IPS-20b (cell line): ENCODE measurements around the gene IDH2.
"Not testable (repeated sequence)": the region's sequence is repeated elsewhere in the genome, so short reads cannot be mapped to it uniquely, and the experiment has no call there.

Experiments used
- H3K27ac ChIP-seq: one replicate; pipeline ENCODE4 v1.5.1; 2013; ENCODE audit warnings: low read length
- H3K27me3 ChIP-seq: 2 replicates; pipeline ENCODE4 v1.6.1; 2013; ENCODE audit warnings: mild to moderate bottlenecking, low read length, inconsistent platforms; ENCODE audit not compliant: insufficient read depth
- H3K36me3 ChIP-seq: 2 replicates; pipeline ENCODE4 v1.6.1; 2013; ENCODE audit warnings: low read depth, mild to moderate bottlenecking, inconsistent platforms, low read length, moderate library complexity; ENCODE audit not compliant: insufficient read depth
- H3K4me1 ChIP-seq: 2 replicates; pipeline ENCODE4 v1.6.1; 2013; ENCODE audit warnings: mild to moderate bottlenecking, control low read depth, inconsistent platforms, low read length, moderate library complexity; ENCODE audit not compliant: insufficient read depth
- H3K4me3 ChIP-seq: 2 replicates; pipeline ENCODE4 v1.5.1; 2013; ENCODE audit warnings: mild to moderate bottlenecking, low read length, inconsistent platforms
- H3K9ac ChIP-seq: 2 replicates; pipeline ENCODE4 v1.6.1; 2013; ENCODE audit warnings: low read depth, mild to moderate bottlenecking, inconsistent platforms, low read length, moderate library complexity
- H3K9me3 ChIP-seq: 2 replicates; pipeline ENCODE4 v1.6.1; 2013; ENCODE audit warnings: mild to moderate bottlenecking, low read depth, low read length, inconsistent platforms; ENCODE audit not compliant: insufficient read depth

Gene IDH2

DNA sequence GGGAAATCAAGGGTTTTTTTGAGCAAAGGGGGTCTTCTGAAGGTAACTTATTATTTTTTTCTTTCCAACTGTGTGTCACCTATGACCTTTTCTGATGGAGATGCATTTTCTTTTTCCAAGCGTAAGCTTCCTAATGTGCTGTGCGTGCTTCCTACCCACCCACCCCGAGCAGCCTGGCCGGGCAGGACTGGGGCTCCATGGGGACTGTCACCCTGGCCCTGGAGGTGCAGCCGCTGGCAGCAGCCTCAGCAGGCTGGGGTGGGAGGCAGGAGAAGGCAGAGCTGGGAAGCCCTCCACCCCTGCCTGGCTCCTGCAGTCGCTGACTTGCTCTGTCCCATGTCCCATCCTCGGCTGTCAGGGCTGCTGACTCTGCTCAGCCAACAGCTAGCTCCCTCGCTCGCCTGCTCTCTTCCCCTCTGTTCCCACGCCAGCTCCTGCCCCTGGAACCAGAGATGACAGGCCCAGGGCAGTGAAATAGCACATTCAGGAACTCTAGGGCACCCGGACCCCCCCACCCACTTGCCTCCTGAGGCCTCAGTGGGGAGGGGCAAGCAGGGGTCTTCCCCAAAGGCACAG, 21.4 kb downstream of the IDH2 start:
- H3K4me1 ChIP-seq: peaks cover 10% of the 10 kb centered on the region; the same call in 1 of the 2 replicates
- peaks cover 33% of the 10 kb centered on the region for H3K36me3 ChIP-seq
- no peak overlapping the region for H3K9ac ChIP-seq
- H3K4me3 ChIP-seq: no peak overlapping the region
- H3K27ac ChIP-seq: no peak overlapping the region
- no peaks in the 10 kb centered on the region for H3K9me3 ChIP-seq
- H3K27me3 ChIP-seq: no peaks in the 10 kb centered on the region

DNA sequence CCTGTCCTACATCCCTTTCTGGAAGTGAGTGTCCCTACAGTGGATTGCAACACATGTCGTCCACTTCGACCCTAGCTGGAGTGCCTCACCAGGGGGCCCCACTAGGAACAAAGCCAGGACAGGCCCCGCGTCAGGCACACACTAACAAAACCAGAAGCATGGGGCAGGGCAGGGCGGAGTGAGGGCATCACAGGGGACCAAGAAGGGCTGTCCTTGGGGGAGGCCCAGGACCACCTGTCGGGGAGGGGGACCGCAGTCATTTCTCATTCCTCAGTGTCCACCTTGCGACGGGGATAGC, 21.9 kb downstream of the IDH2 start:
- Histone ChIP-seq H3K27ac (no peak overlapping the region), H3K4me3 (no peak overlapping the region), H3K9ac (no peak overlapping the region), H3K4me1 (peaks cover 14% of the 10 kb centered on the region; the same call in 1 of the 2 replicates), H3K36me3 (peaks cover 33% of the 10 kb centered on the region), H3K27me3 (no peaks in the 10 kb centered on the region), H3K9me3 (no peaks in the 10 kb centered on the region)

DNA sequence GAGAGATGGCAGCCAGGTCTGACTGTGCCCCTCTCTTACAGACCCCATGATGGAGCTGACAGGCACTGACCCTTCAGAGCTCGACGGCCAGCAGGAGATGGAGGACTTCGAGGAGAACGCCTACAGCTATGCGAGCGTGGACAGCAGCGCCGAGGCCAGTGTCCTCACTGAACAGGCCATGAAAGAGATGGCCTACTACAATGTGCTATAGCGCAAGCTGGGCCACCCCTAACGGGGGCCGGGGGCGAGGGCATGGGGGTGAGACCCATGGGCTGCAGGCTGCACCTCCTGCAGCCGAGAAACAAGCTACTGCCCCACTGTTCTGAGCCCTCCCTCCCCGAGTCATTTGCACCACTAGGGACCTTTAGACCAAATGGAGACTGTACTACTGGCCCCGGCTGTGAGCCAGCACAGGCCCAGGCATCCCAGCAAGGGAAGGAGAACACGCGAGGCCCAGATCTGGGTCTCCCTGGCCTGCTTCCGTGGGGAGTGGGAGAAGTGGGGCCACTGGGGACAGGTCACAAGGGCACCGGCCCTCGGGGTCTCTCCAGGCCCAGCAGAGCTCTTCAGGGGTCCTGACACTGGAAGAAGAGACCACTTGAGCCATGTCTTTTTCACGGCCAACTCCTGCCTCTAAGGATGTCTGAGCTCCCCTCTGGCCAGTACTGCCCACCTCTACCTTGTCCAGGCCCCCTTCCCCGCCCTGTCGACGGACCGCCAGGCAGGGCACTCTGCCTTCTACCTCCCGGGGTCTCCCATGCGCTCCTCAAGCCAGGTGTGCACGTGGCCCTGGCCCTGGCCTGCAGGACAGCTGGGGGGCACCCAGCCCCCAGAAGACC, 22.4 kb downstream of the IDH2 start:
- Histone ChIP-seq H3K4me1 (peaks cover 19% of the 10 kb centered on the region; the same call in 1 of the 2 replicates), H3K4me3 (no peak overlapping the region), H3K27ac (no peak overlapping the region), H3K27me3 (no peaks in the 10 kb centered on the region), H3K9me3 (no peaks in the 10 kb centered on the region), H3K36me3 (peaks cover 32% of the 10 kb centered on the region), H3K9ac (no peak overlapping the region)

DNA sequence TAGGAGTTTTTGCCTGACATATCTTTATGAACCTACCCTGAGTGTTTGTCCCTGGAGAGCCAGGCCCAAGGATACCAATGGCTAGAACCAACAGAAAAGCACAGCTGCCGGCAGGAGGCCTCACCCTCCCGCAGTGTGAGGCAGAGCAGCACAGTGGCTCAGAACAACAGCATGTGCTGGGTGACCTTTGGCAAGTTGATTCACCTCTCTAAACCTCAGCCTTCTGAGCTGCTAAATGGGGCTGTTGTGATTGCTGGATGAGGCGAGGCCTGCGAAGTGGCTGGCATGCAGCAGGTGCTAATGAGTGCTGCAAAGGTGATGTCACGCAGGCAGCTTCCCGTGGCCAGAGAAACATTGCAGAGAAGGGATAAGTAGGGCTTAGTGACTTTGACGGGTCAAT, 23.3 kb downstream of the IDH2 start:
- no peak overlapping the region for H3K27ac ChIP-seq
- H3K9me3 ChIP-seq: no peaks in the 10 kb centered on the region
- peaks cover 33% of the 10 kb centered on the region for H3K36me3 ChIP-seq
- H3K27me3 ChIP-seq: no peaks in the 10 kb centered on the region
- H3K4me3 ChIP-seq: no peak overlapping the region
- peaks cover 19% of the 10 kb centered on the region; the same call in 1 of the 2 replicates for H3K4me1 ChIP-seq
- no peak overlapping the region for H3K9ac ChIP-seq

DNA sequence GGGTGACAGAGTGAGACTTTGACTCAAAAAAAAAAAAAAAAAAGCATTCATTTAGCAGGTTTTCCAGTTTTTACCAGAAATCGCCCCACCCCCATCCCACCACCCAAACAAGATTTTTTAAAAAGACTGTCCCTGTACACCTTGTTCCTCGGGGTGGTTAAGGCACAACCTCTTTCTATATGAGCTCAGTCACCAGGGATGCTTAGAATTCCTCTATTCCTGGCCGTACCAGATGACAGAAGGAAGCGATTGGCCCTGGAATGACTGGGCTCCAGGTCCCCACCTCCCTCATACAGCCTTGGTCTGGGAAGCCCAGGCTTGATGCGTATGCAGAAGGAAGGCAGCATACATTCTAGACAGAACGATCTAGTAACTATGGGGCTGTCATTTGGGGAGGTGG, 25.6 kb downstream of the IDH2 start:
- Histone ChIP-seq H3K9me3 (no peaks in the 10 kb centered on the region), H3K4me1 (peaks cover 17% of the 10 kb centered on the region; the same call in 1 of the 2 replicates), H3K4me3 (no peak overlapping the region), H3K36me3 (peaks cover 25% of the 10 kb centered on the region), H3K9ac (no peak overlapping the region), H3K27ac (no peak overlapping the region), H3K27me3 (no peaks in the 10 kb centered on the region)

DNA sequence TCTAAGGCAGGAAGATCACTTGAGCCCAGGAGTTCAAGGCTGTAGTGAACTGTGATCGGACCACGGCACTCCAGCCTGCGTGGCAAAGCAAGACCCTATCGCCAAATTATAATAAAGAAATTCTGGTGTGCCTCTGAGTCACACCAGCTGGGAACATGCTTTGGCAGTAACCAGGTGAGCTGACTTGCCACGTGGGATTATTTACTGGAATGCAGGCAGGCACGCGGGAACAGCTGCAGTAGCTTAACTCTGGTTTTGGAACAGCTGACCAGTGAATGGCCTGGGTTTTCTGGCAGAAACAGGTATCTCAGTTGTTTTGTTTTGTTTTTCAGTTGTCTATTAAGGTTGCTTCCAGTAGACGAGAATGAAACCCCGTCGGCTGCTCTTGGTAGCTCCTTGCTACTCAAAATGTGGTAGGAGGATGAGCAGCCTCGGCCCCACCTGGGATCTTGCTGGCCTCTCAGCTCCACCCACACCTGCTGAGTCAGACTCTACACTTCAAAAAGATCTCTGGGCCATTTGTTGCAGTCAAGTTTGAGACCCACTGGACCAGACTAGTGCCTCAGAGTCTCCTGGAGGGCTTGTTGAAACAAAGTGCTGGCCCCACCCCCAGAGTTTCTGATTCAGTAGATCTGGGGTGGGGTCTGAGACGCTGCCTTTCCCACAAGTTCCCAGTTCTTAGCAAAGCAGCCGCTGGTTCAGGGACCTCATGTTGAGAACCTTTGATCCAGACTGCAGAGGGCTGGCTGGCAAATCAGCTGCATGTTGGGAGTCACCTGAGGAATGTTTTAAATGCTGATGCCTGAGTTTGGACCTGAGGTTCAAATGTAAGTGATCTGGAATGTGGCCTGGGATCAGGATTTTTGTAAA, 26.6 kb downstream of the IDH2 start:
- H3K9ac ChIP-seq: no peak overlapping the region
- H3K9me3 ChIP-seq: no peaks in the 10 kb centered on the region
- H3K36me3 ChIP-seq: peaks cover 25% of the 10 kb centered on the region
- H3K27me3 ChIP-seq: no peaks in the 10 kb centered on the region
- no peak overlapping the region for H3K4me3 ChIP-seq
- H3K27ac ChIP-seq: no peak overlapping the region
- peaks cover 17% of the 10 kb centered on the region; the same call in 1 of the 2 replicates for H3K4me1 ChIP-seq

DNA sequence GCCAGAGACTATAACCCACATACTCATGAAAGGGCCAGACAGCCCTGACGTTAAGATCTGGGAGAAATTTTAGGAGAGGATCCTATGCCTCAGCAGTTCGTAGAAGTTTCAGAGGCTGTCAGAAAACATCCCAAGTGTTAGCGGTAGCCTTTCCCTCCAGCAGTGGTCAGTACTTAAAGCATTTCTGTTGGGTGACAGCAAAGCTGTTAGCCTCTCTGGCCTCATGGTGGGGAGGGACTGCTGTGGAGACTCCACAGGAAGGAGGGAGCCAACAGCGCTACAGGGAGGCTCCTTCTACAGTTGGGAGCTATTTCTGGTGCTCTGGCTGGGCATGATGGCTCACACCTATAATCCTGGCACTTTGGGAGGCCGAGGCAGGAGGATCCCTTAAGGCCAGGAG, 27.4 kb downstream of the IDH2 start:
- Histone ChIP-seq H3K9ac (no peak overlapping the region), H3K4me1 (peaks cover 17% of the 10 kb centered on the region; the same call in 1 of the 2 replicates), H3K27ac (no peak overlapping the region), H3K27me3 (no peaks in the 10 kb centered on the region), H3K36me3 (peaks cover 19% of the 10 kb centered on the region), H3K9me3 (no peaks in the 10 kb centered on the region), H3K4me3 (no peak overlapping the region)

DNA sequence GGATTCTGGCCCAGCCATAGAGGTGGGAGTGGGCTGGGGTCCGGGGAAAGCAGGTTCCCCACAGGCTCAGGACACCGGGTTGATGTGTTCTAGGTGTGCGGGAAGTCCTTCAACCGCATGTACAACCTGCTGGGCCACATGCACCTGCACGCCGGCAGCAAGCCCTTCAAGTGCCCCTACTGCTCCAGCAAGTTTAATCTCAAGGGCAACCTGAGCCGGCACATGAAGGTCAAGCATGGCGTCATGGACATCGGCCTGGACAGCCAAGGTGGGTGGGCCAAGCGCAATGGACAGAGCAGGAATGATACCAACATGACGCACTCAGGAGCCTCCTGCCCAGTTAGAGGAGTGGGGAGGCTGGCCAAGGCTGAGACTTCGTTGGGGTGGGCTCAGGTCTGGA, 28.2 kb downstream of the IDH2 start:
- H3K4me1 ChIP-seq: peaks cover 17% of the 10 kb centered on the region; the same call in 1 of the 2 replicates
- H3K9ac ChIP-seq: no peak overlapping the region

DNA sequence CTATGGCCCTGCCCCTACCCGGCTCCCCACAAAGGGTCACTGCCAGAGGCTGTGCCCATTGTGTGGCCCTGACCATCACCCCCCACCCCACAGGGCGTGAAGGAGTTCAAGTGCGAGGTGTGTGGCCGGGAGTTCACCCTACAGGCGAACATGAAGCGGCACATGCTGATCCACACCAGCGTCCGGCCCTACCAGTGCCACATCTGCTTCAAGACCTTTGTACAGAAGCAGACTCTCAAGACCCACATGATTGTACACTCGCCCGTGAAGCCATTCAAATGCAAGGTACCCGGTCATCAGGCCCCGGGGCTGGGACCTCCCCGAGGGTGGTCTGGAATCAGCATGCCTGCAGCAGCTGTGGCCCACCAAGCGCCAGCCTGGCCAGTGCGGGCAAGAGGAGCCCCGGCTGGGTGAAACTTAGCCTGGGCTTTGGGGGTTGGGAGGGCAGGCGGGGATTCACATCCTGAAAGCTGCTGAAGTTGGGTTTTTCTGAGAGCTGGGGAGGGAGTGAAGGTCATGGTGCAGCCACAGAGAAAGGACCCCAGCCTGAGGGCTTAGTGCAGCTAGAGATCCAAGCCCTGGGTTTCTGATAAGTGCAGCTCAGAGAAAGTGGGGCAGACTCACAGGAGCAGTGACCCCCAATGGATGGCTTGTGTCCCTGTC, 29.2 kb downstream of the IDH2 start:
- Histone ChIP-seq H3K27ac (no peak overlapping the region), H3K9ac (no peak overlapping the region), H3K36me3 (peaks cover 17% of the 10 kb centered on the region), H3K9me3 (no peaks in the 10 kb centered on the region), H3K27me3 (no peaks in the 10 kb centered on the region), H3K4me3 (no peak overlapping the region), H3K4me1 (peaks cover 17% of the 10 kb centered on the region; the same call in 1 of the 2 replicates)

More for the DNA sequence above, 28.2 kb downstream of the IDH2 start:
- Histone ChIP-seq H3K4me3 (no peak overlapping the region), H3K36me3 (peaks cover 16% of the 10 kb centered on the region), H3K27me3 (no peaks in the 10 kb centered on the region), H3K27ac (no peak overlapping the region), H3K9me3 (no peaks in the 10 kb centered on the region)

DNA sequence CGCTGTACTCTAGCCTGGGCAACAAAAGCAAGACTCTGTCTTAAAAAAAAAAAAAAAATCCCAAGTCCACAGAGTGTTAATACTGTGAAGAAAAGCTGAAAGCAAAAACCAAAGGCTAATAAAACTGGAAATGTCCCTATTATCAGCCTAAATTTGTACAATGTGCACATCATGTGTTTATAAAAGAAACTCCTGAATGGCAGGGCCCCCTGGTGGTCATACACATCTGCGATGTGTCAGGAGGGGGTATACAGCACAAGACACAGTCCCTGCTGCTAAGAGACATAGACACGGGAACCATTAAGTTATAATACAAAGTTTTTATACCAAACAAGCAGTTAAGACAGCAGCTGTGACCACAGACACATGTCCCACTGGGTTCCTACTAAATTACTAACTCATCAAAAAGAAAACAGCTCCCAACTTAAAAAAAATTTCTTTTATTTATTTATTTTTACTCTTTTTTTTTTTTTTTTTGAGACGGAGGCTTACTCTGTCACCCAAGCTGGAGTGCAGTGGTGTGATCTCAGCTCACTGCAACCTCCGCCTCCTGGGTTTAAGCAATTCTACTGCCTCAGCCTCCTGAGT, 31.0 kb downstream of the IDH2 start:
- Histone ChIP-seq H3K4me3 (no peak overlapping the region), H3K9me3 (no peaks in the 10 kb centered on the region), H3K27me3 (no peaks in the 10 kb centered on the region), H3K36me3 (peaks cover 20% of the 10 kb centered on the region), H3K27ac (no peak overlapping the region), H3K9ac (no peak overlapping the region), H3K4me1 (peaks cover 14% of the 10 kb centered on the region; the same call in 1 of the 2 replicates)

DNA sequence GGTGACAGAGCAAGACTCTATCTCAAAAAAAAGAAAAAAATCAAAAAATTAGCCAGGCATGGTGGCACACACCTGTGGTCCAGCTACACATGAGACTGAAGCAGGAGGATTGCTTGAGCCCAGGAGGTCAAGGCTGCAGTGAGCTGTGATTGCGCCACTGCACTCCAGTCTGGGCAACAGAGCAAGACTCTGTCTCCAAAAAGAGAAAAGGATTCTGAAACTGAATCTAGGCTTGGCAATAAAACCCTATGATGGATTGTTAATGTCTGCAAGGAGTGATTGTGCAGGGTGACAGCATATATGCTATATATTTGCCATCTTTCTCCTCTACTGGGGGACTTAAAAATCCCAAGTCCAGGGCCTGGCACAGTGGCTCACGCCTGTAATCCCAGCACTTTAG, 31.6 kb downstream of the IDH2 start:
- not testable (repeated sequence) for H3K4me3 ChIP-seq, H3K27me3 ChIP-seq, H3K9me3 ChIP-seq, H3K9ac ChIP-seq, H3K27ac ChIP-seq, H3K4me1 ChIP-seq
- H3K36me3 ChIP-seq: peaks cover 20% of the 10 kb centered on the region
